Loucy (cell line): ENCODE data around the gene SCARF2.

Experiments used
- CTCF ChIP-seq: fragments of 200-600 bp; sonication (generic); conservative IDR thresholded peaks from 2 replicates; pipeline ENCODE4 v1.5.1; 2014; ENCODE audit warnings: mild to moderate bottlenecking, antibody characterized with exemption, low read length
- EZH2phosphoT487 ChIP-seq: fragments of 200-600 bp; IDR thresholded peaks from 2 replicates; pipeline ENCODE4 v1.6.1; 2018; ENCODE audit warnings: antibody characterized with exemption, mild to moderate bottlenecking, moderate library complexity, borderline replicate concordance

GRCh38 chr22:20458530-20459151 is 21.0 kb upstream of the SCARF2 start:
- TF ChIP-seq EZH2phosphoT487 (no peak), CTCF (no peak)
